Measurements from ENCODE around the gene KERA.
"Not testable (repeated sequence)": the region's sequence is repeated elsewhere in the genome, so short reads cannot be mapped to it uniquely, and the experiment has no call there.

Gene KERA, protein sequence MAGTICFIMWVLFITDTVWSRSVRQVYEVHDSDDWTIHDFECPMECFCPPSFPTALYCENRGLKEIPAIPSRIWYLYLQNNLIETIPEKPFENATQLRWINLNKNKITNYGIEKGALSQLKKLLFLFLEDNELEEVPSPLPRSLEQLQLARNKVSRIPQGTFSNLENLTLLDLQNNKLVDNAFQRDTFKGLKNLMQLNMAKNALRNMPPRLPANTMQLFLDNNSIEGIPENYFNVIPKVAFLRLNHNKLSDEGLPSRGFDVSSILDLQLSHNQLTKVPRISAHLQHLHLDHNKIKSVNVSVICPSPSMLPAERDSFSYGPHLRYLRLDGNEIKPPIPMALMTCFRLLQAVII

DNA sequence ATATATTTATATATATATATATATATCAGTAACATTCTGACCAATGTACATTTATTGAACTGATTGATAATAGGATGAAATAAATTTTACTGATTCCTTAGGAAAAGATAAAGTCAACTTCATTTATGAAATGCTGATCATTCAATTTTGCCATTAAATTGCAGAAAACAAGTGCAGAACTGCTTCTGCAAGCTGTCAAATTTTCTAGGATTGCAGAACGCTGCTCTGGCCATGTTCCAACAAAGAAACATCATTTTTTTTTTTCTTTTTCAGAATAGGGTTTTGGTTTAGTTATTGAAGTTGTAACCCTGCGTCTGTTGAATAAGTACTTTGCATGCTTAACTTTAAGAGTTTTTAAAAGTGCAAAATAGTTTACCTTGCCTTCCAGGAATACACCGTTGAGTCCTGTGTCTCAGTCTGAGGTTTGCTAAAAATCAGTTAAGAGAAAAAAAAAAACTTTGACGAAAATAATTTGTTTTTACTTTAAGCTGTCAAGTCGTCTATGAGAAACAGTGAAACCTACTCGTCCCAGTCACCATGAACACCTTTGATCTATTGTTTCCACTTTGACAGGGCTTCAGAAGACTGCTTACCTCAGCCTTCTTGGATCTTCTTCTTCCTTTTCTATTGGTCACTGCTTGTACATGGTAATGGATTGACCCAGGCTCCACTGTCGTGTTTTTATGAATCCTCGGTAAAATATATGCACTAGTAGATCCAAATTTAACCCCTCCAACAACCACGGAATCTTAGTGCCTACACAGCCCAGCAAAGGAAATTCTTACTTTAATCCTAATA lies at the start of gene KERA:
TSS of gene KERA (minus strand) at position 657 of the 798 bp plus-strand sequence. CDS start 1,743 bp downstream, outside the sequence.
- DNase-seq (ENCODE audit: low read depth in 2 of 2) = no peak

DNA sequence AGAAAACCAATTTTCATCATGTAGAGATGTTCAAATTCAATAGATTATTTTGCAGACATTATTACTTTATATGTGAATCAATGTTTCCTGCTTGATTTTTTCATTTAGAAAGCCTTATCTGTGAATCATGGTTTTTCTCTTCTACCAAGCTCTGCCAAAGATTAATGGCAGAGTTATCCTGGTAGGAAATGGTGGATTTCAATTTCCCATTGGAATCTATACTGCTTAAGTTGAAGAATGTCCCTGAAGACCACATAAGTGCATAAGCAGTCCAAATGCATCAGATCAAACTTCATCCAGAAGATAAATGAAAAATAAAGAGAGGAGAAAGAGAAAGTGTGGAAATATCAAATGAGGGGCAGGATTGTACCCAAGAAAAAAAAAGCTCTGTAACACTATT lies 48.5 kb upstream of the KERA start:
- DNase-seq (ENCODE audit: low read depth in 2 of 2) = no peak

DNA sequence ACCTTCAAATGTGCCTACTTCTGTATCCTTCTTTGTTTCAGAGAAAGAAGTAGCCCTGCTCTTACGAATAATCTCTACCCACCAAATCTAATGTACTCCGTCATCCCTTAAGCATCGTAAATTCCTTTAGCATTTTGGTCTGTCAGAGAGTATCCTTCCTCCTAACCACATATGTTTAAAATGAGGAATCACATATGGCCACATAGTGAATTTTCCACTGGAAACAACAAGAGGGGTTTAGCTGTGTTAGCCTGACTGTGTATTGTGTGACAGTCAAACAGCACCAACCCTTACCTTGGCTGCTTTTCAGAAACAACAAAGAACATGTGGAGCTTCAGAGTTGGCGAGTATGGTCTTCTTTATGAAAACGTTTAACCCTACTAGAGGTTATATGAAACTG lies 48.0 kb upstream of the KERA start:
- no peak for DNase-seq (ENCODE audit: low read depth in 2 of 2)

DNA sequence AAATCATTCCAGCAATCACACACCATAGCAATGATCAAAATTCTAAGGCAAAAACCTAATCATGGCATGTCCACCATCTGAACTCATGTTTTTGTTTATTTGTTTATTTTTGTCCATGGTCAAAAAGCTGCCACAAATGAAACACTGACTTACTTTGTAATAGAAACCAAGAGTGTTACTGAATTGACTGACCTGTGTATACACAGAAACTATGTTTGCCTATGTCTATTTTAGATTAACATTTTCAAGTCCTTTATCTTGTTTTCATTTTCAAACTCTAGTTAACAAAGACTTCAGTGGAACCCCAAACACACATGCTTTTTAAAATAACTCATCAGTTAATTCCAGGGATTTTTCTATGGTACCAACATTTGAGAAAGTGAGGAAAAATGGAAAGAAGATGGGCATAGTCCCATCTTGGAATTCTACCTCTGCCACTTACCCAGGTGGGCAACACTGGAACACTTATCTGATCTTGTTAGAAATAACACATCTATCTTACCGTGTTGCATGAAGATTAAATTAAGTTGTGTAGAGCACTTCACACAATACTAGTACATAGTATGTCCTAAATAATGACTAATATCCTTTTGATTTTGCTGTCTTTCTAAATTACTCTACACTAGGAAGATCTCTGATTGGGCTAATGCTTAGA lies 47.1 kb upstream of the KERA start:
- DNase-seq (ENCODE audit: low read depth in 2 of 2) = no peak

DNA sequence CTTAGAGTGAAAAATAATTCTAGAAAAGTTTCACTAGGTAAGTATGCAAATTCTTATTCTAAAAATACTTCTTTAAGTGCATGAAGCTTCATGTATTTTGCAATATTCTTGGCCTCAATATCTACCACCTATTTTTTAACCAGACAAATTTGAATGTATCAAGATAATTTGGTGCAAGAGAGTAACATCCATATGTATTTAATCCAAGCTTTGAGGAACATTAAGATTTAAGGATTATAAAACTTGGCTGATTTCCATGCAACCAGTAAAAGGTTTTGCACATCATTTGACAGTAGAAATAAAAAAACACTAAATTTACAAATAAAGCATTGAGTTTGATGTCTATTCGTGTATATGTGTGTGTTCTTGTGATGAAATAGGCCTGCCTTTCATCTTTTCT lies 45.8 kb upstream of the KERA start:
- DNase-seq (ENCODE audit: low read depth in 2 of 2) = no peak

DNA sequence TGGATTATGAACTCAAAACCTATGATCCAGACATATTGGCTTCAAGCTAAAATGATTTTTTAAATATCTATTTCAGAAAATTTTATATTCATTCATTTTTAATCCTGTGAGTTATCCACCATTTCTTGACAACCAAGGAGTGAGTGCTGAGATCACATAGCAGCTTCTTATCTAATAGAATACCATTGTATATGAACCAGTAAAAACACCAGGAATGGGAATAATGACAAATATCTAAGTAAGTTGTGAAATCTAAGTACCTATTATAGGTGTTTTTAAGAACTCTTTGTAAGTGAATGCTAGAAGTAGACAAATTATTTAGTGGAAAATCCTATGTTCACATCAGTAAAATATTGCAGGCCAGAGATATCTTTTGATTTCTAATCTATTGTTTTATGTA lies 45.3 kb upstream of the KERA start:
- DNase-seq (ENCODE audit: low read depth in 2 of 2) = no peak

DNA sequence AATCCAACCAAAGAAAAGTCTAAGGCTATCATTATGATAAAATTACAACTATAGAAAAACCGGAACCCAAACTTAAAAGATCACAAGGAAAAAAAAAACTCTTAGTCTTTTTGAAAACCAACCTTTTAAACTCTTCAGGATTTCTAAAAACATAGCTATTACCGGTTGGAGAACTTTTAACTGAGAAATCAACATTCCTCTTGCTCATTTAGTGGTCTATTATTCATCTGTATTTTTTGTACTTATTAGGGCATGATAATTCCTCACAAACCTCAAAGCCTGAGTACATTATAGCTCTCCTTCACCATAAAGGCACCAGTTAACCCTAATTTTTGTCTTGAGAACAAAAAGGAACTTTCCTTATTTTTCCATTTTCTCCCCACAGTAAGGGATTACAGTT lies 43.1 kb upstream of the KERA start:
- no peak for DNase-seq (ENCODE audit: low read depth in 2 of 2)

DNA sequence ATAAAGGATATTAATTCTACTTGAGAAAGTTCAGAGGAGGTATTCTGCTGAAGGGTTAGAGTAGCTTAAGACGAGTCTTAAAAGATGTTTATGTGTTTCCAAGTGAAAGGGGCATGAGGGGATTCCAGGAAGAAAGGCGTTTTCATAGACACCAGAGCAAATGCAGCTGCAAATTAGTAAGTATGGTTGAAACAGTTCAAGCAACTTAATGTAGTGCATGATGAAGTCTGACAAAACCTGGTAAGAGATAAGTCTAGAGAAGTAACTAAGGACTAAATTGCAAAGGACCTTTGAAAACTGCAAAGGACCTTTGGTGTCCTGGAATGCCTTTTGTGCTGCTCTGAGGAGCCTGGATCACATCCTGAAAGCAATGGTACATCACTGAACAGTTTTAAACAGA lies 42.0 kb upstream of the KERA start:
- DNase-seq (ENCODE audit: low read depth in 2 of 2) = no peak

DNA sequence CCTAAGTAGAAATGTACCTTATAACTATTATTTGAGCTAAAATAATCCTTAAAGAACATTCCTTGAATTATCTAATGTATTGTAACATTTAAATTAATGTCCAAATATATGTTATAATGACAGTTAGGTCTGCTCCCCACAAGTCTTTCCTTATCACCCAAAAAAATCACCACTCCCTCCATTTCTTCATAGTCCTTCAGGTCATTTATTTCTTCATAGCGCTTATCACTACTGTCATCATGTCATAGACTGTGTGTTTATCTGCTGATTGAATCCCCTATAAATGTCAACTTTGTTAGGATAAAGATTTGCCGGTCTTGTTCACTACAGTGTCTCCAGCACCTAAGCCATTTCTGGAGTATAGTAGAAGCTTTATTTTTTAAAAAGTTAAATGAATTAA lies 41.5 kb upstream of the KERA start:
- no peak for DNase-seq (ENCODE audit: low read depth in 2 of 2)

DNA sequence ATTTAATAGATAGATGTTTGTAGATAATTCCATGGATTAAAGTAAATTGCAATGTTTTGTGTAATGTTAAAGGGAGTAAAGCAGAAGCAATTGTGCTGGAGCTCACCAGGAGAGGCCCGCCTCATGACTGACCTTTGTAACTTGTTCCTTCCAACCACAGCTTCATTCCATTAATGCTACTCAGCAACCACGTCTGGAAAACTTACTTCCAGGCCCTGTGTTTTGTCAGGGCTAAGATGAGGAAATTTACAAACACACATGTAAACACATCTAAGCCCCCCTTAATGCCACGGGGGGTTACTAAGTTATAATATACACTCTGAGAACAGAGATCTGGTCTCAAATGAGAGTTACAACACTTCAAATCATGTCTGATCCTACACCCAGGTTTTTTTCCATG lies 41.1 kb upstream of the KERA start:
- no peak for DNase-seq (ENCODE audit: low read depth in 2 of 2)

DNA sequence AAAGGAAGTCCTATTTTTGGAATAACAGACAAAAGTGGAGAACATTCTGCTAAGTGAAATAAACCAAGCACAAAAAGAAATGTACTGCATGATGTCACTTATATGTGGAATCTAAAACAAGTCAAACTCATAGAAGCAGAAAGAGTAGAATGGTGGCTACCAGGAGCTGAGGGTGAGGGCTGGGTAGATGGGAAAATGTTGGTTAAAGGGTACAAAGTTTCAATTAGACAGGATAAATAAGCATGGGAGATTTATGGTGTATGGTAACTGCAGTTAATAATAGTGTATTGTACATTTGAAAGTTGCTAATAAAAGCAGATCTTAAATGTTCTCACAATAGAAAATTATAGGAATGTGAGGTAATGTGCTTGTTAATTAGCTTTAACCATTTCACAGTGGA lies 40.6 kb upstream of the KERA start:
- no peak for DNase-seq (ENCODE audit: low read depth in 2 of 2)

DNA sequence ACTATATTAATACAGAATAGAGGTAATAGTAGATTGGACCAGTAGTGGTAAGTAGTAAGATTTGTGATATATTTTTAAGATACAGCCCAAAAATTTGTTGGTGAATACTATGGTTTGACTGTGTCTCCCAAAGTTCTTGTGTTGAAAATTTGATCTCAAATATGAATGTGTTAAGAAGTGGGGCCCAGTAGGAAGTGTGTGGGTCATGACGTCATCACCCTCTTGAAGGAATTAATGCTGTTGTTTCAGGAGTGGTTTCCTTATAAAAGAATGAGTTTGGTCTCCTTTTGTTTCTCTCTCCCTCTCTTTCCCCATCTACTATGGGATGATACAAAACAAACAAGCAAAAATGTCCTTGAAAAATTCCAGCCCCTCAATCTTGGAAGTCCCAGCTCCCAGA lies 37.1 kb upstream of the KERA start:
- DNase-seq (ENCODE audit: low read depth in 2 of 2) = no peak

DNA sequence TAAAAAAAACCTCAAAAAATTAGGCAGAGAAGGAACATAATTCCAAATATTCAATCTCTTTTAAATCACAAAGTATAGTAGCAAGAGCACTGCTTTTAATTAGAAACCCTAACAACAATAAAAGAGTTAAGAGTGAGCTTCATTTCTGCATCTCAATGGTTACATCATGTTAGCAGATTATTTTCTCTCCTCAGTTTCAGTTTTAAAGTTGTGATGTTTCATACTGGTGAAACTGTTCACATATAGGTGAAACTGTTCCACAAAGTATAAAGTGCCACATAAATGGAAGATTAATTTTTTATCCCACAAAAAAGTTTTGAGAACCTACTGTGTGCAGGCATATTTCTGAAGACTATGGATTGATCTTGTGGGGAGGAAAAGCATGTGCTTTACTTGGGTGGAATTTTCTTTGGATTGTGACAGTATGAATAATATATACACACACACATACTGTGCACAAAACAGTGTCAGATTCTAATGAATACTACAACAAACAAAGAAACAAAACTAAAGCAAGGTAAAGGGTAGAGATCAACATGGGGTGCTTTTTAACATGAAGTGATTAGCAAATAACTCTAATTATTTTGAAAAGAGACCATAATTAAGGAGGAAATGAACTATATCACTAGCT lies 36.3 kb upstream of the KERA start:
- no peak for DNase-seq (ENCODE audit: low read depth in 2 of 2)

DNA sequence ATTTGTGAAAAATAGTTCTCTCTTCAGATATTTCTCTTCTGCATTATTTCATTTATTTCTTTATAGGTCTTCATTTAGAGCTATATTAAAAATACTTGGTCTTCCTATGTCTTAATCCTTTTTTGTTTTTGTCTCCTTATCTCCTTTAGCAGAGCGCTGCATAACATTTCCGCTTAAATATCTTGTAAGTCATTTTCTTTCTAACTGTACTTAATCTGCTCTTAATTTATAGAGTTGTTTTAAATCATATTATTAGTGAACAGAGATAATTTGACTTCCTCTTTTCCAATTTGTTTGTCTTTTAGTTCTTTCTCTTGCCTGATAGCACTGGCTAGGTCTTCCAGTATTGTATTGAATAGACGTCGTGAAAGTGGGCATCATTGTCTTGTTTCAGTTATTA lies 35.5 kb upstream of the KERA start:
- DNase-seq (ENCODE audit: low read depth in 2 of 2) = no peak

DNA sequence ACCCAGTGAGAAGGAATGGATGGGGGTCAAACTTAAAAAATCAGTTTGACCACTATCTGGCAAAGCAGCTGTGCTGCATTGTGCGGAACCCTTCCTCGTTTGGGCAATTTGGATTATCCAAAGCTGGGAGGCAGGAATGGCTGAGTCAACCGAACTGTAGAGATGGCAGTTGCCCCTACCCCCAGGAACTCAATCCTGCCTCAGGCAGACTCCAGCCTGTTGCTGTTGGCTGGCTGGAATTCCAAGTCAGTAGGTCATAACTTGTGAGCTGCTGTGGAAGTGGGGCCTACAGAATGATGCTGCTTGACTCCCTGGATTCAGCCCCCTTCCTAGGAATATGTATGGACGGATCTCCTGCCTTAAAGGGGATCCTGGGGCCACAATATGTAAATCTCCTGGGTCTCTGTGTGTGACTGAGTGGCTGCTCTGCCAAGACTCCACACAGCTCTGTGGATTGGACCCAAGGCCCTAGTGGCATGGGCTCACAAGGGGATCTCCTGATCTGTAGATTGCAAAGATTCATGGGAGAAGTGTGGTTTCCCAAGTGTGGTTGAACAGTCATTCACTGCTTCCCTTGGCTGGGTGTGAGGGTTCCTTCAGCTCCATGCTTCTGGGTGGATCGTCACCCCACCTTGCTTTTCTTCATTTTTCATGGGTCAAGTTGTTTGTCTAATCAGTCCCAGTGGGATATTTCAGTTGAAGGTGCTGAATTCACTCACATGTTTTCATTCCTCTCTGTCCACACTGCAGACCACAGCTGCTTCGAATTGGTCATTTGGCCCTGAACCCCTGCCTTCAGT lies 34.3 kb upstream of the KERA start:
- DNase-seq (ENCODE audit: low read depth in 2 of 2) = no peak

DNA sequence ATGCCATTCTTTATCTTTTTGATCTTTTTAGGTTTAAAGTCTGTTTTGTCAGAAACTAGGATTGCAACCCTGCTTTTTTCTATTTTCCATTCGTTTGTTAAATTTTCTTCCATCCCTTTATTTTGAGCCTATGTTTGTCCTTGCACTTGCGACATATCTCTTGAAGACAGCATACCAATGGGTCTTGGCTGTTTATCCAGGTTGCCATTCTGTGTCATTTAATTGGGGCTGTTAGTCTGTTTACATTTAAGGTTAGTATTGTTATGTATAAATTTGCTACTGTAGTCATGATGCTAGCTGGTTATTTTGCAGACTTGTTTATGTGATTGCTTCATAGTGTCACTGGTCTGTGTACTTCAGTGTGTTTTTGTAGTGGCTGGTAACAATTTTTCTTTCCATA lies 32.1 kb upstream of the KERA start:
- DNase-seq (ENCODE audit: low read depth in 2 of 2) = not testable (repeated sequence)

DNA sequence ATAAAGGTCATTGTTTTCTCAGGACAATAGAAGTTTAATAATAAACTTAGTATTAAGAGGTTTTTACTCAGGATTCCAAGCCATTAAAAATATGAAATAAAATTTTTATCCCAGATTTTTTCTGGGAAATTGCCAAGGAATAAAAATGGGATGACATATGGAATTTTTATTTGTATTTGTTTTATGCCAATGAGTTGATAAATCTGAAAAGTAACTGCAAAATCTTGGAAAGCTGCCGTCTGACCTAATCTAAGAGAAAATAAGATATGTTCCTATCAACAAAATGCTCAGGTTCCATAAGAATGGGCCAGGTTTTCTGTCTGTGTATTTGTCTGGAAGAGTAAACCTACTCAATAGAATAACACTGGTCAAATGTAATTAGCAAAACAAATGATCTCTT lies 22.2 kb upstream of the KERA start:
- no peak for DNase-seq (ENCODE audit: low read depth in 2 of 2)

DNA sequence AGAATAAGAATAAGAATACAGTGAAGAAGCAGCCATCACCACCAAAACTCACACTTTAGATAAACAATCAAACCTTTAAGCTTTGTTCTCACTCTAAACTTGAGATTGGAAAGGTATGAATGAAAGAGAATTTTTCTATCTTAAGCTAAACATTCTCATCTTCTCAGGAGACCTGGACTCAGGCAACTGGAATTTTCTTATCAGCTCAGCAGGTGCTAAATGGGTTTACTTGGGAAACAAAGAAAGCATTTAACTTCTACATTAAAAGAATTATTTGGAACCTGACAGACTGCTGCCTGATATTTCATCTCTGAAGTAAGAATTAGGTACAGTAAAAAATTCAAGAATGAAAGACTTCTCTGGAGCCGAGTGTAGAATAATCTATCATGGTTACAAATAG lies 20.7 kb upstream of the KERA start:
- no peak for DNase-seq (ENCODE audit: low read depth in 2 of 2)

DNA sequence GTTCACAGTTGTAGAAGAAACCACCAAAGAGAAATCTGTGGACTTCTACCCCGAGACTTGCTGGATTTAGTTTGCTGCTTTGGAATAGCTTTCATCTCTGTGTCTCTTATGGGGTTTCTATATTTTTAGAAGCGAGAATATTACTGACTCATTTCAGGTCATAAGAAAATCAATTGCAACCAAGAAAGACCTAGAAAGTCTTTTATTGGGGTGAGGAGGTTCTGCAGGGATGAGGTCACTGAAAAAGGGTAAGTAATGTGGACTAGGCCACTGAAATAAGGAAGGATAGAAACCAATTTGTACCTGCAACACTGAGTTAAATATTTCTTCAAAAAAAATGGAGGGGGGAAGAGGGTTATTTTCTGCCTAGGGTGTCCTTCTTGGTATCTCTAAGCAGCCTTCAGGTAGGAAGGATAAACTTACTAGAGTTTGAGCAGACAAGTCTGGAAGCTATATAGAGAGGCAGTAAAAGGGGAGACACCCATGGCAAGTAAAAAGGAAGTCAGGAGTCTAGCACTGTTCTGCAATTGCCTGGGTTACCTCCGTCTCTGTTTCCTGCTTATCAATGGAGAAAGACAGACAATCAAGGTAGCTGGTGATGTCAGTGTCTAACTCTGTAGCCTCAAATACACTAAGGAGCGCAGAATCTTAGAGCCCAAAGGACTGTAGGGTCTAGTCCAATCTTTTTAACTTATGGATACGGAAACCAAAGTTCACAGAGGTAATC lies 19.6 kb upstream of the KERA start:
- no peak for DNase-seq (ENCODE audit: low read depth in 2 of 2)

DNA sequence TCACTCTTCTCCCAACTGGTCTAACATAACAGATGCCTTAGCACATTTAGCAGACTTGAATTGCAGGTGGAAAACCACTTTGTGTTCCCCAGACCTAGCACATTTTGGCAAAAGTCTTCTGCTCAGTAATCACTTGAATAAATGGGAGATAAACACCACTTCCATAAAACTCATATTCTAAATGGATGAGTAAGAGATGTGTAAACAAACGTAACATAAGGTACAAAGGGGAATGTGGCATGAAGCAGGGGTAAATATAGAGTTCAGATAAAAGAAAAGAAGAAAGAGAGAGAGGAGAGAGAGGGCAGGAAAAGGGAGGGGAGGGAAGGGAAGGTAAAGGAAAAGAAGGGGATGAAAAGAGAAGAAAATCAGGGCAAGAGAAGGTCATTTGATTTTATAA lies 17.0 kb upstream of the KERA start:
- DNase-seq (ENCODE audit: low read depth in 2 of 2) = no peak

DNA sequence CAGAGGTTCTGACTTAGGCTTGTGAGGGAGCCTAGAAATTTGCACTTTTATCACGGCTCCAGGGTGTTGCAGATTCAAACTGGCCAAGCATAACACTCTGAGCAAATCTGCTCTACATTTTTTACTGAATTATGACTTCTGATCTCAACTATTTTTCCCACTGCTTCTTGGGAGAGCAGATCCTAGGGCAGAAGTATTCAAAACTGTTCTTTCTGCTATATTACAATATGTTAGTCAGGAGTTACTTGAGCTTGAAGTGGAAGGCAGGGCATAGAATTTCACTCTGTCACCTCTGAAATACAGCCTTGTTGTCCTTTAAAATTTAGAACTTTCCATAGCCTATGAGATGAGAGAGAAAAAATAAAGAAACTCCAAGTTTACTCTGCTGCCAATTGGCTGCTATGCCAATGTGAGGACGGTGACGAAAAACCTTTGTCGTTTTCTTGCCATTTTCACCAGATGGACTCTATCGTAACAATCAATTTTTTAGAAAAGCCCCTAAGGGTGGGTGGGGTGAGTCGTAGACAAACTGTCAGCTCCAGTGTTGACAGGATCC lies 16.4 kb upstream of the KERA start:
- DNase-seq (ENCODE audit: low read depth in 2 of 2) = no peak

Data from activated CD4-positive, alpha-beta T cell treated with anti-CD3 and anti-CD28 coated beads for 24 hours (primary cell).